NCI-H1930 (cell line): ENCODE results near the gene SNAI1.
"Not testable (repeated sequence)": the region's sequence is repeated elsewhere in the genome, so short reads cannot be mapped to it uniquely, and the experiment has no call there.

ENCODE experiments used
- DNase-seq, 2 experiments: peaks; one replicate each; lab custom pipeline; 2025; lab: John Stamatoyannopoulos, UW

The SNAI1 gene

DNA sequence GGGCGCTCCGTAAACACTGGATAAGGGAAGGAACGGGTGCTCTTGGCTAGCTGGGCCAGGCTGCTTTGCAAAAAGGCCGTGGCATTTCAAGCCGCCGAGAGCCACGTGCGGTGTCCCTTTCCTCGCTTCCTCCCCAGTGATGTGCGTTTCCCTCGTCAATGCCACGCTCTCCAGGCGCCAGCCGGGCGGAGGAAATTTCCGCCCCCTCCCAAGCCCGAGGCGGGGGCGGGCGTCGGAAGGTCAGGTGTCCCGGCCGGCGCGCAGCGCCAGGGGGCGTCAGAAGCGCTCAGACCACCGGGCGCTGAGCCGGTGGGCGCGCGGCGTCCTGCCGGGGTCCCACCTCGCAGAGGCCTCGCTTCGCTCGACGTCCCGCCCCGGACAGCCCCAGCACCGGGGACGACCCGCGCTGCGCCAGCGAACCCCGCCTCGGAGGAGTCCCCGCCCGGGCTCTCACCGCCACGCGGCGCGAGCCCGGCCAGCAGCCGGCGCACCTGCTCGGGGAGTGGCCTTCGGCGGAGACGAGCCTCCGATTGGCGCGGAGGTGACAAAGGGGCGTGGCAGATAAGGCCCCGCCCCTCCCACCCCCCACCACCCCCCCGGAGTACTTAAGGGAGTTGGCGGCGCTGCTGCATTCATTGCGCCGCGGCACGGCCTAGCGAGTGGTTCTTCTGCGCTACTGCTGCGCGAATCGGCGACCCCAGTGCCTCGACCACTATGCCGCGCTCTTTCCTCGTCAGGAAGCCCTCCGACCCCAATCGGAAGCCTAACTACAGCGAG is at the start of gene SNAI1:
Gene SNAI1 (plus strand): TSS at position 635 of the 777 bp plus-strand sequence. CDS start 80 bp downstream, at position 715.
- DNase-seq = peak; percentile 78 to 90

DNA sequence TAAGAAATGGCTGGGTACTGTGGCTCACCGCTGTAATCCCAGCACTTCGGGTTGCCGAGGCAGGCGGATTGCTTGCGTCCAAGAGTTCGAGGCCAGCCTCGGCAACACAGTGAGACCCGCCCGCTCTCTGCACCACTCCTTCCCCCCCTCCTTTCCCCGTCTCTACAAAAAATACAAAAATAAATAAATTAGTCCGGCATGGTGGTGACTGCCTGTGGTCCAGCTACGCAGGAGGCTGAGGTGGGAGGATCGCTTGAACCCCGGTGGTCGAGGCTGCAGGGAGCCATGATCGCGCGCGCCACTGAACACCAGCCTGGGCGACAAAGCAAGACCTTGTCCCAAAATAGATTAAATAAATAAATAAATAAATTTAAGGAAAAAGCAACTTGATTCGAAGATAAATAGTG is 47.0 kb upstream of the SNAI1 start:
- no peak for DNase-seq

DNA sequence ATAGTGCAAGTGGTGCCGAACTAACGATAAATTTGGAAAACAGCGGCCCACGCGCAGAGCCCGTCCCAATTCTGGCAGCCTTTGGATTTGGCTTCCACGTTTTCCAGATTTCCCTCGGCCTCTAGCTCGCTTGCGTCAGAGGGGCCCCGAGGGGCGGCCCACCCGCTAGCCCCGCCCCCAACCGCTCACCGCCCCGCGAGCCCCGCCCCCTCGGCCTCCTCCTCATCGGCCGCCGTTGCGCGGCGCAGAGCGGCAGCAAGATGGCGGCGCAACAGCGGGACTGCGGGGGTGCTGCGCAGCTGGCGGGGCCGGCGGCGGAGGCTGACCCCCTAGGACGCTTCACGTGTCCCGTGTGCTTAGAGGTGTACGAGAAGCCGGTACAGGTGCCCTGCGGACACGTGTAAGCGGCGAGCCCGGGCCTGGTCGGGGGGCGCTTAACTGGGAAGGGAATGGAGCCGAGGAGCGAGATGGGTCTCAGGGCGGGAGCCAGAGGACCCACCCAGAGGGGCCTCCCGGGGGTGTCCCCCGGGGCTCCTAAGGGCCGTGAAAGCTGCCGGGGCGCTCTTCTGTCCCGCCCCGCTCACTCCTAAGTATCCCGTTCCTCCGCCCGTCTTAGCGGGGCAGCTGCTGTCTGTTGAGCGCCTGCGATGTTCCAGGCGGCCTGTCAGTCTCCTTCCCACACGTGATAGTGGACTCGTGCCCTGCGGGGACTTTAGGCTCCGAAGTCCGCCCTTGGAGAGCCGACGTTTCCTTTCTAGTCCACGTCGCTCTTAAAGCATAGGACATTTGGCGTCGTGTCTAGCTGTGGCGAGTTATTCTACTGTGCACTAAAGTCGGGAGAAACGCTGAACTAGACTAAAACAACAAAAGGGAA is 46.4 kb upstream of the SNAI1 start, which contains the start of gene RNF114:
Gene RNF114 (plus strand): TSS at position 245 of the 874 bp plus-strand sequence. CDS start 16 bp downstream, at position 261.
- peak; percentile 90 to 94 for DNase-seq

DNA sequence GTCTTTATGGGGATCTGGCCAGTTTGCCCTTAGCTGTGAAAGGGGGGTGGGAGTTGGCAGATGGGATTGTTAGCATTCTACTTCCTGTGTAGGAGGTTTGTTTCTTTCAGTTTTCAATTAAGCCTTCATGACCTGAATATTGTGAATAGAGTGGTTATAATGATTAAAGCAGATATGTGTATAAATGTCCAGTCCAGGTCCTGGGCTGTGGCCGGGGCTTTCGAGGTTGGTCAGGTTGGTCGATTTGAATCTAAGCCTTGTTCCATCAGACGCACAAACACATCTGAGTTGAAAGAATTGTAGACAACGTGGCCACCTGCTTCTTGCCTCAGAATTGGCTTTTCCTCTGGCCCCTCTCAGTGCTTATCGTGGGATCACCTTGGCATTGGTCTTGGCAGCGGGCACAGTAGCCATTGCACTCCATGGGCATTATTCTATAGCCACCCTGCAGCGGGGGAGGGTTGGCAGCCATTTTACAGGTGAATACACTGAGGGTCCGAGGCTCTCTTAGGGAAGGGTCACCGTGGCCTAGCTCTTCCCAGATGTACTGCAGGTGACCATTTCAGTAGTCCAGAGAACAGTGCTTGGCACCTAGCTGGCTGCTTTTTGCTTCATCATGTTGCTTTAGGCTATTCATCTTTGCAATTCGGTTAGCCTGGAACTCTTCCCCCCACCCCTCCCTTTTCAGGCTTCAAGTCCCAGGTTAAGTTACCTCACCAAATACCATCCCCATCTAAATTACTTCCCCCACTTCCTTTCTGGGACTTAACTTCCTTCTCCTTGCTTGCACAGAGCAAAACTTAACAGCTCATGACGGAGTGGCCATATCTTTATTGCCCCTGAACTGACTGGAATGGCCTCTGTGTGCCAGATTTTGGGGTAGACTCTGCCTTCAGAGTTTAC is 45.5 kb upstream of the SNAI1 start:
- DNase-seq = no peak

DNA sequence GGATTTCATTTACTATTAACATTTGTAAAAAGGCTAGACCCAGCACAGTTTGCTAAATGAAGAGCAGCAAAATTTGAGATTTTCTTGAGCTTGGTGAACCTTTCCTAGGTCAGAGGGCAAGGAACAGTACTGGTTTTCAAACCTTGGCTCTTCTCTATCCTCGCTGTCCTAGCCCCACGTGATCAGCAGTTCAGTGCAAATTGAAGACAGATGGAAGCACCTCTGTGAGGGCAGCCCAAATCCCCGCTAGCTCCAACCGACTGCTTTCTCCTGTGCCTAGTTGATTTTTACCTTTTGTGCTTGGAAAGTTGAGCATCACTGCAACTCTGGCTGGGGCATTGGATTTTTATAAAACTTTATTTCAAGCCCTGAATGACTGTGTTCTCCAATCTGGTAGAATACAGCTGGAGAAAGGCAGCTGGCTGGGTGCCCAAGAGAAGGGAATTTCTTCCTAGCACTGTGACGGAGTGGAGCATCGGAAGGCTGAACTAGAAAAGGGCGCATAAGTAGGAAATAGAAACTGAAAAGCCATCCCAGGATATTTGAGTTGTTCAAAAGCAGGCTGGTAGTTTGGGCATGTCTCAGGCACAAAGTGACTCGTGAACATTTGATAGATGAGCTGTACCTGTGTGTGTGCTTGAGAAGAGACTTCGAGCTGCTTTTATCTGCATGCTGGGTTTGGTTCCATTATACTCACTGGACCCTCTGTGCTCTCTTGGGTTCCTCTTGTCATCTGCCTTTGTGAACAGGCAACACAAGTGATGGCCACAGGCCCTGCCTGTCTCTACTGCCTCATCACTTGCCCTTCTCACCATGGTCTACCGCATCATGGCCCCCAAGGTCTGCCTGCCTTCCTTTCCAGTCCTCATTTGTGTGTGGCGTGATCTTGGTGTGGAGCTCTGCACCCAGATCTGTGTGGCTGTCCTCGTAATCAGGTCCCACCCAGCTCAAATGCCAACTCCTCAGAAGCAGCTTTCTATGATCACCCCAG is 44.3 kb upstream of the SNAI1 start:
- DNase-seq = no peak

DNA sequence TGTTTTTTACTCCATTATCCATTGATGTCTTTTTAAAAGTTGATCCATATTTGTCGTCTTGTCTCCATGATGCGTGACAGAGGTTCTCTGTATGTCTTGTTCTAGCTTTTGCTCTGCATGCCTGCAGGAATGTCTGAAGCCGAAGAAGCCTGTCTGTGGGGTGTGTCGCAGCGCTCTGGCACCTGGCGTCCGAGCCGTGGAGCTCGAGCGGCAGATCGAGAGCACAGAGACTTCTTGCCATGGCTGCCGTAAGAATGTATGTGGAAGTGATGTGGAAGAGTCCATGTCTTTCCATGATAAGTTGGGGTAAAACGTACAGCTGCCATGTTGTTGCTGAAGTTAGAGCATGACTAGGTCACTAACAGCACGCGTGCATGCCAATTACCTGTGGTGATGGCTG is 41.3 kb upstream of the SNAI1 start:
- DNase-seq = no peak

DNA sequence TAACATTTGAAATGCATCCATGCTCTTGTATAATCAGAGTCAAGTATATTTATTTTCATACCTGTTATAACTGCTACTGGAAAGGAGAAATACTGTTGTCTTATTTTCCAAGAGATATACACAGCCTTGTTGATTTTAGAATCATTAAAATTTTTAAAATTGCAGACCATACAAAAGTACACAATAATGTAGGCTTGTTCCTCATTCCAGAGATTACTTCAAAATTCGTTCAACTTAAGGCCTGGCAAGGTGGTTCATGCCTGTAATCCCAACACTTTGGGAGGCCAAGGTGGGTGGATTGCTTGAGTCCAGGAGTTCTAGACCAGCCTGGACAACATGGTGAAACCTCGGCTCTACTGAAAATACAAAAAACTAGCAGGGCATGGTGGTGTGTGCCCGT is 40.5 kb upstream of the SNAI1 start:
- no peak for DNase-seq

DNA sequence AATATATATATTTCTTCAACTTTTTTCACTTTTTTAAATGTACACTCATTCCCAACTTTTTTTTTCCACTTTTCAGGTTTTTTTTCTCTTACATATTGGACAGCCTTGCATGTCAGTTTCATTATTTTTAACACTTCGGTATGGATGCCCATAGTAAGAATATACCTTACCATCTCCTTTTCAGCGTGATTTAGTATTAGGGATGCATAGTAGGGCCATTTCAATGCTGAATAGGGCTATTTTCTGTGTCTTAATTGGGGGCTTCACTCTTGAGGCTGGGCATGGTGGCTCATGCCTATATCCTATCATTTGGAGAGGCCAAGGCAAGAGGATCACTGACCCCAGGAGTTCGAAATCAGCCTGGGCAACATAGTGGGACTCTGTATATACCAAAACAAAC is 39.8 kb upstream of the SNAI1 start:
- DNase-seq = no peak

DNA sequence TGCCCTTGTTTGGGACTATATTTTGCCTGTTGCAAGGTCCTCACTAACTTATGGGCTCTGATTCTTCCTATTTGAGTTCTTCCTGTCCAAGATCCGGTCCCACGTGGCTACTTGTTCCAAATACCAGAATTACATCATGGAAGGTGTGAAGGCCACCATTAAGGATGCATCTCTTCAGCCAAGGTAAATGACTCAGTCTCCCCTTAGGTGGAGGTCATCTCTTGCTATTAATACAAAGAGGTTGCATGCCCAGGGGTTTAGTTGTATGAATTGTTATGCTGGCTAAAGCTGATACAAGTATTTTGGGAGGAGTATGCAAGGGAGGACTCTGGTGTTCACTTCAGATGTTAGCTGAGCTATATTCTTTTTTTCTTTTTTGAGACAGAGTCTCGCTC is 37.5 kb upstream of the SNAI1 start:
- DNase-seq = no peak

DNA sequence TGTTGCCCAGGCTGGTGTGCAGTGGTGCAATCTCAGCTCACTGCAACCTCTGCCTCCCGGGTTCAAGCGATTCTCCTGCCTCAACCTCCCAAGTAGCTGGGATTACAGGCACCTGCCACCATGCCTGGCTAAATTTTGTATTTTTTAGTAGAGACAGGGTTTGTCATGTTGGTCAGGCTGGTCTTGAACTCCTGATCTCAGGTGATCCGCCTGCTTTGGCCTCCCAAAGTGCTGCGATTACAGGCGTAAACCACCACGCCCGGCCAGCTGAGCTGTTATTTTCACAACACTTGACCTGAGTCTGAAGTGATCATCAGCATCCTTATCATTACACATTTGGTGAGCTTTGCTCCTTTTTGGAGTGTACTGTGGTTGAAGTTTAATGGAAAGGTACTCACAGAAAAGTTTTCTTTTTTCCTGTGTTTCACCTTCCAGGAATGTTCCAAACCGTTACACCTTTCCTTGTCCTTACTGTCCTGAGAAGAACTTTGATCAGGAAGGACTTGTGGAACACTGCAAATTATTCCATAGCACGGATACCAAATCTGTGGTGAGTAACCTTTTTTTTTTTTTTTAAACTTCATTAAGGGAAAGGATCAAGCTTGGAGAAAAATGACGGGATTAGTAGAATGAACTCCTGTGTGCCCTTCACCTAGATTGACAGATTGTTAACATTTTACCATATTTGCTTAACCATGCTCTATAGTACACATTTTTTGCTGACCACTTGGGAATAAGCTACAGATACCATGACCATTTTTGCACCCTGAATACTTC is 36.9 kb upstream of the SNAI1 start:
- DNase-seq = no peak

DNA sequence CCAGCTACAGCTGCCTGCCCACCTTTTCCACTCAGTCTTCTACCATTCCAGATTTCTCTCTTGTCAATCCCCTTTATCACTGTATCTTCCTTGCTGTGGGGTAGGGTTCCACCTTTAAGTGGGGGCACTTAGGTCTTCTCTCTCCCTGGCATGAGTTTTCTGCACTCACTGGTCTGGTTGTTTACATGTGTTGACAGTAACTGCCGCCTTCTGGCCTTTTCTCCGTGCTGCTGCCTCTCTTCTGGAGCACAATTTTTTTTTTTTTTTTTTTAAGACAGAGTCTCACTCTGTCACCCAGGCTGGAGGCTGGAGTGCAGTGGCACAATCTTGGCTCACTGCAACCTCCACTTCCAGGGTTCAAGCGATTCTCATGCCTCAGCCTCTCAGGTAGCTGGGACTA is 34.6 kb upstream of the SNAI1 start:
- DNase-seq = no peak

DNA sequence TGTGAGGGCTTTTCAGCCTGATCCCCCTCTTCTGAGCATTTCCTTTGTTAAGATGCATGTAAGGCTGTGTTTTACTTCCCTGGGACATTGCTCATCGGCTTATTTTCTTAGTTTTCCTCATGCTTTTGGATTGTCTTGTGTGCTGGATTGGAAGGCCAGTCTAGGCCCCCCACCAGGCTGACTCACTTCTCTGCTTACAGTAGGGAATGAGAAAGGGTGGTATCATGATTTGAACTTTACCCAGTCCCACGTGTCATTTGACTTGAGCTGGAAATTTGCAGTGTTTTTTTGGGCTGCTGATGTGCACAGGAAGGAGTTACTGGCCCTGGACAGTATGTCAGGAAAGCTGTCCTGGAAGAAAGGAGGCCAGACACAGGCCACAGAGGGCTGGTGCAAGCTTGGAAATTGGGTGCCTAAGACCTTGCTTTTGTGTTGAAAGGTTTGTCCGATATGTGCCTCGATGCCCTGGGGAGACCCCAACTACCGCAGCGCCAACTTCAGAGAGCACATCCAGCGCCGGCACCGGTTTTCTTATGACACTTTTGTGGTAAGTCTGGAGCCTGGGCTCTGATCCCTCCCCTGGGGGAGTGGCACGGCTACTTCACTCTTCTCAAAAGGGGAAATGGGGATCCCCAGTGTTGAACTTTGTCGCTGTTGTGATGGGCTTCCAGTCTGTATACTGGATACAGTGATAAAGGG is 33.8 kb upstream of the SNAI1 start:
- DNase-seq = no peak

DNA sequence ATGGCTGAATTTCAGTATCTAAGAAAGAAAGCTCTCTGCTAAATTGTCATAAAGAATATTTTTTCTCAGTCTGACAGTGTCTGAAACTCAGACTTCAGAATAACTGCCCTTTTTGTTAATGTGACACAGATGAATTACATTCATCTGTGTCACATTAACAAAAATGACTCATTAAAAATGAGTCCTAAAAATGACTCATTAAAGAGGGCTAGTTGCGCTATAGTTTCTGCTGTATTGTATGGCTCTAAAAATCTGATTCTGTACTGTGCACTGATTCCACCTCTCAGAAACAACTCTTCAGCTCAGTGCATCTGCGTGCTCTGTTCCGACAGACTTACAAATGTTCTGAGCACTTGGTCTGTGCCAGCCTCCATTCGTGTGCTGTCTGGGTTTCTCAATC is 31.6 kb upstream of the SNAI1 start:
- no peak for DNase-seq

DNA sequence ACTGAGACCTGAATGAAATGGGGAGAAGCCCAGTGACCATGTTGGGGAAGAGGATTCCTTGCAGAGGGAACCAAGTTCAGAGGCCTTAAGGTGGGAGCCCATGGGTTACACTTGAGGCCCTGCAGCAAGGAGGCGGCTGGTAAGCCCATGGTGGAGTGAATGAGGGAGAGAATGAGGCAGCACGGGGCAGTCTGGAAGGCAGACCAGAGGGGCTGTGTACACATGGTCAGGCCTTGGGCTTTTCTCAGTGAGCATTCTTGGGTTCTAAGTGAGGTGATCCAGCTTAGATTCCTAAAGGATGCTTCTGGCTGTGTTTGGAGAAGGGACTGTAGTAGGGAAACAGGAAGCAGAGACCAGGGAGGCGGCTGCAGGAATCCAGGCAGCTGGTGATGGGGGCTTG is 27.6 kb upstream of the SNAI1 start:
- DNase-seq = no peak

DNA sequence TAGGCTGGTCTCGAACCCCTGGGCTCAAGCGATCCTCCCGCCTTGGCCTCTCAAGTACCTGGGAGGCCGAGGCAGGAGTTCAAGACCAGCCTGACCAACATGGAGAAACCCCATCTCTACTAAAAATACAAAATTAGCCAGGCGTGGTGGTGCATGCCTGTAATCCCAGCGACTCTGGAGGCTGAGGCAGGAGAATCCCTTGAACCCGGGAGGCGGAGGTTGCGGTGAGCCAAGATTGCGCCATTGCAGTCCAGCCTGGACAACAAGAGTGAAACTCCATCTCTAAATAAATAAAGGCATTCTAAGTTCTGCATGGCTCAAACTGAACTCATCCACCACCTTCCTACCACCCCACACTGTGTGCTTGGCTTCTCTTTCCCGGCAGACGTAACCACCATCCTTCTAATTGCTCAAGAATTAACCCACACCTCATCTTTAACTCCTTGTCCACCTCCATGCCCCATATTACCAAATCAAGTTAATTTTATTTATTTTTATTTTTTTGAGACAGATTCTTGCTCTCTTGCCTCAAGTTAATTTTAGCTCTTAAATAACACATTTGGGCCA is 26.9 kb upstream of the SNAI1 start:
- not testable (repeated sequence) for DNase-seq

DNA sequence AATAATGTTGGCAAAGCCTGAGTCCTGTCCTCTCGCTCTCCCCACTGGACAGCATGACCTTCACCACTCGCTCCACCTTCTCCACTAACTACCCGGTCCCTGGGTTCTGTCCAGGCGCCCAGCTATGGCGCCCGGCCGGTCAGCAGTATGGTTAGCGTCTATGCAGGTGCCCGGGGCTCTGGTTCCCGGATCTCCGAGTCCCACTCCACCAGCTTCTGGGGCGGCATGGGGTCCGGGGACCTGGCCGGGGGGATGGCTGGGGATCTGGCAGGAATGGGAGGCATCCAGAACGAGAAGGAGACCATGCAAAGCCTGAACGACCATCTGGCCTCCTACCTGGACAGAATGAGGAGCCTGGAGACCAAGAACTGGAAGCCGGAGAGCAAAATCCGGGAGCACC is 26.1 kb upstream of the SNAI1 start:
- no peak for DNase-seq

DNA sequence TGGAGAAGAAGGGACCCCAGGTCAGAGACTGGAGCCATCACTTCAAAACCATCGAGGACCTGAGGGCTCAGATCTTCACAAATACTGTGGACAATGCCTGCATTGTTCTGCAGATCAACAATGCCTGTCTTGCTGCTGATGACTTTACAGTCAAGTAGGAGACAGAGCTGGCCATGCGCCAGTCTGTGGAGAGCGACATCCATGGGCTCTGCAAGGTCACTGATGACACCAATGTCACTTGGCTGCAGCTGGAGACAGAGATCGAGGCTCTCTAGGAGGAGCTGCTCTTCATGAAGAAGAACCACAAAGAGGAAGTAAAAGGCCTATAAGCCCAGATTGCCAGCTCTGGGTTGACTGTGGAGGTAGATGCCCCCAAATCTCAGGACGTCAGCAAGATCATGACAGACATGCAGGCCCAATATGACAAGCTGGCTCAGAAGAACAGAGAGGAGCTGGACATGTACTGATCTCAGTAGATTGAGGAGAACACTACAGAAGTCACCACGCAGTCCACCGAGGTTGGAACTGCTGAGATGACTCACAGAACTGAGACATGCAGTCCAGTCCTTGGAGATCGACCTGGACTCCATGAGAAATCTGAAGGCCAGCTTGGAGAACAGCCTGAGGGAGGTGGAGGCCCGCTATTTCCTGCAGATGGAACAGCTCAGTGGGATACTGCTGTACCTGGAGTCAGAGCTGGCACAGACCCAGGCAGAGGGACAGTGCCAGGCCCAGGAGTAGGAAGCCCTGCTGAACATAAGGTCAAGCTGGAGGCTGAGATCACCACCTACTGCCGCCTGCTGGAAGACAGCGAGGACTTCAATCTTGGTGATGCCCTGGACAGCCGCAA is 25.5 kb upstream of the SNAI1 start:
- not testable (repeated sequence) for DNase-seq

DNA sequence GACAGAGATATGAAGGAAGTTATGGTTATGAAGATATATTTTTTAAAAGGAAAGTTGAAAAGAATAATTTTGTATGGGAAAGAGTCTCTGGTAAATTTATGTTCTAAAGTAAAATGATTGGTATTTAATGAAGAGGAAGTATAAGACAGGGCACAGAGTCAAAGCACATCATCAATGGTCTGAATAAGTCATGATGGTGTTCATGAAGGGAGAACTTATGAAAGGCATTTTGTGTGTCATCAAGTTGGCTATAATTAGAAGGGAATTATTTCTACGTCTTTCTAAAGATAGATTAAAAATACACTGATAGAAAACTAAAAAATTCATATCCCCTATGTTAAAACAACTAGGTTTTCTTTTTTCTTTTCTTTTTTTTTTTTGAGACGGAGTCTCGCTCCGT is 21.4 kb upstream of the SNAI1 start:
- DNase-seq = no peak
